Activated naive CD4-positive, alpha-beta T cell treated with anti-CD3 and anti-CD28 coated beads, Interleukin-2, amount 50 U/mL, for 72 hours (primary cell): ENCODE data around the gene TMEM123. TPM values are rescaled to one million over a fixed set of nuclear protein-coding genes. Genes with fewer than 3 reads are reported as not detected.
"Not testable (repeated sequence)": the region's sequence is repeated elsewhere in the genome, so short reads cannot be mapped to it uniquely, and the experiment has no call there.

Experiments
- ATAC-seq, 2 donors: fragments of 150-1000 bp; cut with Tn5 transposase; 2 replicates each; pipeline ENCODE4 v1.10.0; 2021; ENCODE audit warnings: mild to moderate bottlenecking in 2 of 2, moderate library complexity in 2 of 2
- DNase-seq, 2 donors: peaks; one replicate each; pipeline ENCODE4 v3.0.0; 2021 to 2022; ENCODE audit warnings: low spot score in 2 of 2
- H3K27ac Mint-ChIP-seq, 2 donors: one replicate each; pipeline ENCODE4 v1.8.0; 2022; ENCODE audit warnings: mild to moderate bottlenecking in 2 of 2, mixed read lengths in 2 of 2
- H3K36me3 Mint-ChIP-seq, 2 donors: one replicate each; pipeline ENCODE4 v1.8.0; 2022; ENCODE audit warnings: mixed read lengths in 2 of 2
- H3K9me3 Mint-ChIP-seq, 2 donors: one replicate each; pipeline ENCODE4 v1.8.0; 2022; ENCODE audit warnings: mixed read lengths in 2 of 2
- total RNA-seq, 2 donors: library from RNA; stranded (reverse); gene quantifications; one replicate each; pipeline ENCODE4 v1.2.3, GENCODE V29; 2022

The TMEM123 gene
- total RNA-seq, 2 donors from 2014 or later = 193 to 330 TPM

DNA sequence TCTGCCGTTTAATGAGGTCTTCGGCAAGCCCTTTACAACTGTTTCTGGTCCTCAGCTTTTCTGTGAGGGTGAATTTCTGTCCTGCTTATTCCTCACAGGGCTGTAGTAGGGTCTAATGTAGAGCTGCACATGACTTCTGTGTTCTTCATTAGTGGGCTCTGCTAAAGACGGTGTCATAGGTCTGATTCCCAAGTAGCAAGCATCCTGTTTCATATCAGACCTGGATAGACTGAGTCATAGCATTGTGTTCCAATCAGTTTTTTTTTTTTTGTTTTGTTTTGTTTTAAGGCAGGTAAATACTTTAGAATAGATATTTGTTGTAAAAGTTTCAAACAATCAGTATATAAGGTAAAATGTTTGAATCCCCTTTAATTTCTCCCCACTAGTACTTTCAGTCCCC, 70.2 kb downstream of the TMEM123 start:
- ATAC-seq = no peak
- H3K36me3 Mint-ChIP-seq = peaks cover 12 to 41% of the 10 kb centered on the region in 2 donors

DNA sequence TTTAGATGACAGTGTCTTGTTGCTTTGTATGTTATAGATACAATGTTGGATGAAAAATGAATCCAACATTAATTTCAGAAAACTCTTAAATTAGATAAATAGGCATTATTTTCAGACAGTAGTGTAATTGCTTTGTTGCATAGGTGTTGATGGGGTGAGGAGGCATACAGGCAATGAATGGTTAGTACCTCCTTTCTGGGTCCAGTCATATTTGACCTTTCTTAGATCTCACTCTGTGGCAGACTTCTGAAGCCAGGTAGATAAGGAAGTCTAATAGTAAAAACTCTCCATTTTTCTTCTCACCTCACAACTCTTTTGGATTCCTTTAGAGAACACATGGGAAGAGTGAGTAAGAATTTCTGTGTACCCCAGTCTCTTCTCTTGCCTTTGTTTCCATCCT, 73.7 kb downstream of the TMEM123 start:
- Mint-ChIP-seq H3K27ac (peak overlapping the region in 1 of 2 donors; percentile 25), H3K9me3 (no peaks in the 10 kb centered on the region), H3K36me3 (peaks cover 11 to 29% of the 10 kb centered on the region in 2 donors)
- DNase-seq = no peak
- peak; percentile 72 to 90 for ATAC-seq

More for the DNA sequence above, 70.2 kb downstream of the TMEM123 start:
- Mint-ChIP-seq H3K27ac (no peak overlapping the region), H3K9me3 (no peaks in the 10 kb centered on the region)
- no peak for DNase-seq

DNA sequence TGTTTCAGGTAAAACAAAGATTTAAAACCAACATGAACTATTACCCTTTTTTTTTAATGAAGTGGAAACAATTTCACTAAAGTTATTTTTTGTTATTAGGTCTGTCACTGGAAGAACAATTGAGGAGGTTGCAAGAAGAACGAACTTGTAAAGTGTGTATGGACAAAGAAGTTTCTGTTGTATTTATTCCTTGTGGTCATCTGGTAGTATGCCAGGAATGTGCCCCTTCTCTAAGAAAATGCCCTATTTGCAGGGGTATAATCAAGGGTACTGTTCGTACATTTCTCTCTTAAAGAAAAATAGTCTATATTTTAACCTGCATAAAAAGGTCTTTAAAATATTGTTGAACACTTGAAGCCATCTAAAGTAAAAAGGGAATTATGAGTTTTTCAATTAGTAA, 74.7 kb downstream of the TMEM123 start:
- H3K36me3 Mint-ChIP-seq = peaks cover 5 to 33% of the 10 kb centered on the region in 2 donors
- no peak for DNase-seq
- H3K9me3 Mint-ChIP-seq = no peaks in the 10 kb centered on the region
- no peak for ATAC-seq
- no peak overlapping the region for H3K27ac Mint-ChIP-seq

DNA sequence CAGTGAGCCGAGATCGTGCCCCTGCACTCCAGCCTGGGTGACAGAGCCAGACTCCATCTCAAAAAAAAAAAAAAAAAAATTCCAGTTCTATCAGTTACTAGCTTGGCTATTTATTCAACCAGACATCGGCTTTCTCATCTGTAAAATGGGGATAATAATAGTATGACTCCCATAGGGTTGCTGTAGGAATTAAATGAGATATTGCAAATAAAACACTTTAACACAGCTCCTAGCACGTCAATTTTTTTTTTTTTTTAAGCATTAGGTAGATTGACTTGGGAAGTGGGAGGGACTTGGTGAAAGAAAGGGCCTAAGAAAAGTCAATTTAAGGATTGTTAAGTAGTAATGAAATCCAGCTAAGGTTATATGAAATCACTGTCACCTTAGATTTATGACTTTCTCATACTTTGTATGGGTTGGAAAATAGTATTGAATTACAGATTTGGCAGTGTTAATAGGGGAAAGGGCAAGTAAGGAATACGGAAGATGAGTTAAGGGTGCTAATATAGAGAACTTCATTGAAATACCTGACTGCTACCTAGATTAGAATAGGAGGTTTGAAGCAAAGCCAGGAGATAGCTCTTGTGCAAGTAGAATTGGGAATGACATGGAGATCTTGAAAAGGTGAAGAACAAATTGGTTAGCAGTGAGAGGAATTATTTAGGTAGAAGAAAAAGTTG, 76.7 kb downstream of the TMEM123 start:
- no peaks in the 10 kb centered on the region for H3K9me3 Mint-ChIP-seq
- ATAC-seq (no peak), DNase-seq (no peak)
- no peak overlapping the region for H3K27ac Mint-ChIP-seq
- peaks cover 6 to 38% of the 10 kb centered on the region in 2 donors for H3K36me3 Mint-ChIP-seq

DNA sequence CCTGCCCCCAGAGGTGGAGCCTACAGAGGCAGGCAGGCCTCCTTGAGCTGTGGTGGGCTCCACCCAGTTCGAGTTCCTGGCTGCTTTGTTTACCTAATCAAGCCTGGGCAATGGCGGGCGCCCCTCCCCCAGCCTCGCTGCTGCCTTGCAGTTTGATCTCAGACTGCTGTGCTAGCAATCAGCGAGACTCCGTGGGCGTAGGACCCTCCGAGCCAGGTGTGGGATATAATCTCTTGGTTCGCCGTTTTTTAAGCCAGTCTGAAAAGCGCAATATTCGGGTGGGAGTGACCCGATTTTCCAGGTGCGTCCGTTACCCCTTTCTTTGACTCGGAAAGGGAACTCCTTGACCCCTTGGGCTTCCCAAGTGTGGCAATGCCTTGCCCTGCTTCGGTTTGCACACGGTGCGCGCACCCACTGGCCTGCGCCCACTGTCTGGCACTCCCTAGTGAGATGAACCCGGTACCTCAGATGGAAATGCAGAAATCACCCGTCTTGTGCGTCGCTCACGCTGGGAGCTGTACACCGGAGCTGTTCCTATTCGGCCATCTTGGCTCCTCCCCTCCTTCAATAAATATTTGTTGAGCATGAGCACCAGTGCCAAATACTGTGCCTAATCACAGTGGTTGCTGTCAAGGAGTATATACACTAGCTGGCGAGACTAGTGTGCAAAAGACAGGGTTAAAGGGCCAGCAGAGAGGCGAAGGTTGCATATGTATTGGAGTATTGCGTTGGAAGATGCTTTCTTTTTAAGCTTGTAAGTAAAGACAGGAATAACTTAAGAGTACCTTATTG, 77.7 kb downstream of the TMEM123 start:
- H3K36me3 Mint-ChIP-seq = peaks cover 5 to 30% of the 10 kb centered on the region in 2 donors
- not testable (repeated sequence) for ATAC-seq, H3K9me3 Mint-ChIP-seq

DNA sequence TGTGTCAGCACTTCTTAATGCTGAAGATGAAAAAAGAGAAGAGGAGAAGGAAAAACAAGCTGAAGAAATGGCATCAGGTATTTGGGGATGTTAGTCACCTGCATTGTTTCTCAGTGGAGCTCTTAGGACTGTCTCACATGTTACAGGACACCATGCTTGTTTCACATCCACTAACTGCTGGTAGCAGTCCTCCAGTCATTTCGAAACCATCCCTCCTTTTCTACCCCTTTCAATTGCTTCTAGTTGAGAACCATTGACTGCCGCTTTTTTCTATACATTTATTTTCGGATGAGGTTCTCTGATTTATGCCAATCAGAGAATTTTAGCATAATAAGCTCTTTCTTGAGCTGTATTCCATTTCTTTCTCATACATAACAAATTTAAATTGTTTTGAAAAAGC, 84.1 kb downstream of the TMEM123 start:
- Mint-ChIP-seq H3K27ac (peak overlapping the region in 1 of 2 donors; percentile 46), H3K9me3 (no peaks in the 10 kb centered on the region), H3K36me3 (peaks cover 19 to 32% of the 10 kb centered on the region in 2 donors)
- DNase-seq (no peak), ATAC-seq (peak; percentile 98 to 99)

More for the DNA sequence above, 77.7 kb downstream of the TMEM123 start:
- H3K27ac Mint-ChIP-seq, DNase-seq: not testable (repeated sequence)

DNA sequence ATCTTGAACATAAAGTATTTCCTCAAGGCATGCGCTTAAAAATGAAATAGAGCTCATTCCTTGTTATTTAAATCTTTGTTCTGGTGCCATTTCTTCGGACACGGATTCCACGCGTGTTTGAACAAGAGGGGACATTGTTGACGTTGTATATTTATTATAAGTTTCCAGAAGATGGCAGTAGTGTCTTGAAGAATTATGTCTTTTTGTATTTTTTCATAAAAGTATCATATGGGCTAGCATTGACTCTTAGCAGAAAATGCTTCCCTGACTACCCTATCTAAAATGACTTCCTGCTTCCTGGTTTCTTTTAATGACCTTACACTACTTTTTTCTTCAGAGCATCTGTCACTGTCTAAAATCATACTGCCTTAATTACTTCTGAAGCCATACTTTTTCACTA, 85.2 kb downstream of the TMEM123 start:
- DNase-seq (no peak), ATAC-seq (peak in 1 of 2 donors; percentile 36)
- peak overlapping the region in 1 of 2 donors; percentile 34 for H3K27ac Mint-ChIP-seq
- peaks cover 19 to 27% of the 10 kb centered on the region in 2 donors for H3K36me3 Mint-ChIP-seq
- no peaks in the 10 kb centered on the region for H3K9me3 Mint-ChIP-seq

DNA sequence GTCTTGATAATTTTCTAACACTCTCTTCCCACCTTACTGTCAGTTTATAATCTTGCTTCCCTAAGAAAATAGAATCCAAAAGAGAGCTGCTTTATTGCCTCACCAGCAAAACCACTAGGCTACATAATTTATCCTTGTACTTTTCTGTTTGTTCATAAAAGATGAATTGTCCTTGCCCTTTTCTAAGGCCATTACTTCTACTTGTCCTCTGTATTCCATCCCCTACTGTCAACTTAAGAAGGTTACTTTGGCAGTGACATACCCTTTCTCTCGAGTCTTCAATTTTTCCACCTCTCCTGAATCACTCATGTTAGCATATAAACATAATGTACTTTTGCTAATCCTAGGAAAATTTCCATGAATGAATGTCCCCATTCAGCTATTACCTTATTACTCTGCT, 87.6 kb downstream of the TMEM123 start:
- DNase-seq (no peak), ATAC-seq (no peak)
- Mint-ChIP-seq H3K36me3 (peaks cover 32 to 40% of the 10 kb centered on the region in 2 donors), H3K27ac (no peak overlapping the region), H3K9me3 (peaks cover 0 to 5% of the 10 kb centered on the region in 2 donors)

DNA sequence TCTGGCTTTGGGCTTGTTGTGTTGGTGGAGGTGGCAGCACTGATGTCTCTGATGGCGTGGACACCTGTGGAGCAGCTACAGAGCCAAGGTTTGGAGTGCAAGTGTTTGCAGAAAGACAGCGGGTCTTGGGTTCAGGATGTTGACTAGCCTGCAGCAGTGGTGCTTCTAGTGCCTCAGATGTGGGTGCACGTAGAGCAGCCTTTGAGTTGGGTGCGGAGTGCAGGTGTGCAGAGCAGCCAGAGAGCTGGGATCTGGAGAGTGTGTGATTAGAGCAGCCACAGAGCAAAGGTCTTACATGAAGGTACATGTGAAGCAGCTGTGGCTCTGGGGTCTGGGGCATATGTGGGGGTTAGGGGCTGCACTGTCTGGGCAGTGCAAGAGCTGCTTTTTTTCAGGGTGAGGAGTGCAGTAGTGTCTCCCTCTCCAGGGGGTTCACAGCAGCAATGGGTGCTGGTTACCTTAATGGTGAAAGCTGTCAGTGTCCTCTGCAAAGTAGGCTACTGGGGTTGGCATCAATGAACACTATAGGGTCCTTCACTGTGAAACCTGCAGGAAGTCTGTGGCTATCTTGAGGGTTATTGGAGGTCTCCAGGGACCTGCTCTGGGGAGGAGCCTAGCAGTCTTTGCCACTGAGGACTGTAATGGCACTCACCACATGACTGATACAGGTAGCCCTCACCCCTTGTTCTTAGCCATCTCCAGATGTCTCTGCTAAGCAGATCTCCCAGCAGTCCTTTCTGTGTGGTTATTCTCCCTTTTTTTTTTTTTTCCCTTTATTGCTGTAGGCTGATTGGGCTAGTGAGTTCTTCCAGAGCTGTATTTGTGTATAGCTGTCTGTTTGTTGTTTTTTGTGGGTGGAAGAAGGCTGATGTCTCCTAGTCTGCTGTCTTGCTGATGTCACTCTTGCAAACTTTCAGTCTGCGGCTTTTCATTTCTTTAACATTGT, 91.2 kb downstream of the TMEM123 start:
- peak overlapping the region; percentile 12 to 34 for H3K27ac Mint-ChIP-seq
- DNase-seq (no peak), ATAC-seq (peak; percentile 76 to 85)
- peaks cover 27 to 55% of the 10 kb centered on the region in 2 donors for H3K36me3 Mint-ChIP-seq
- peaks cover 0 to 17% of the 10 kb centered on the region in 2 donors for H3K9me3 Mint-ChIP-seq

DNA sequence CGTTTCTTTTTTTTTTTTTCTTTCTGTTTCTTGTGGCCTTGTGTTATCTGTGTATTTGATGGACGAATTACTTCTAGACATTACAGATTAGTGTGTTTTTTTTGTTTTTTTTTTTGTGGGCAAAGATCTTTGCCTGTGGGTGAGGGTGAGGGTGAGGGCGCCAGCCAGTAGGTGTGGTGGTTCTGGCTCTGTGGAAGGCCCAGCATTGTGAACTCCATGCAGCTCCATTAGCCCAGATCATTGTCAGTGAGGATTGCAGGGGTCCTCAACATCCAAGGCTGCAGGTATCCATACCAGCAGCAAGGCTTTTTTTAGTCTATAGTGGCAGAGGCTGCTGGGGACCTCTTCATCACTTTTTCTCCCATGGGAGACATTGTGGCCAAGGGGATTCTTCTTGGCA, 91.9 kb downstream of the TMEM123 start:
- DNase-seq = no peak
- Mint-ChIP-seq H3K9me3 (peaks cover 0 to 17% of the 10 kb centered on the region in 2 donors), H3K36me3 (peaks cover 29 to 55% of the 10 kb centered on the region in 2 donors), H3K27ac (peak overlapping the region; percentile 12 to 56)
- peak in 1 of 2 donors; percentile 13 for ATAC-seq

DNA sequence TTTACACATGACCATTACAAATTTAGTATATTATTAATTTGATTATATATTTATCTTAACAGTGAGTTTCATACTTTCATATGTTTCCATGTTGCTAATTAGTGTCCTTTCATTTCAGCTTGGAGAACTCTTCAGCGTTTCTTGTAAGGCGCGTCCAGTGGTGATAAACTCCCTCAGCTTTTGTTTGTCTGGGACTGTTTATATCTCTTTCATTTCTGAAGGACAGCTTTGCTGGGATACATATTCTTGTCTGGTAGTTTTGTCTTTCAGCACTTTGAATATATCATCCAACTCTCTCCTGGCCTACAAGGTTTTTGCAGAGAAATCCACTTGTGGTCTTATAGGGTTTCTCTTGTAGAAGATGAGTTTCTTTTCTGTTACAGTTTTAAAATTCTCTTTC, 93.2 kb downstream of the TMEM123 start:
- H3K36me3 Mint-ChIP-seq = peaks cover 38 to 68% of the 10 kb centered on the region in 2 donors

DNA sequence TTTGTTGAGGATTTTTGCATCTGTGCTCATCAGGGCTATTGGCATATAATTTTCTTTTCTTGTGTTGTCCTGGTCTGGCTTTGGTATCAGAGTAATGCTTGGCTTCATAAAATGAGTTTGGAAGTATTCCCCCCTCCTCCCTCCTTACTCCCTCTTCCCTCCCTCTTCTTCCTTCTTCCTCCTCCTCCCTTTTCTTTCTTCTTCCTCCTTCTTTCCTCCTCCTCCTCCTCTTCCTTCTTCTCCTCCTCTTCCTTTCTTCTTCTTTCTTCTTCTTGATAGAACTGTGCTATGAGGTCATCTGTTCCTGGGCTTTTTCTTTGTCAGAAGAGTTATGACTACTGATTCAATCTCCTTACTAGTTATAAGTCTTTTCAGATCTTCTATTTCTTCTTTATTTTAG, 95.4 kb downstream of the TMEM123 start:
- H3K36me3 Mint-ChIP-seq = peaks cover 43 to 83% of the 10 kb centered on the region in 2 donors
- H3K27ac Mint-ChIP-seq = peak overlapping the region in 1 of 2 donors; percentile 2
- ATAC-seq = no peak
- no peak for DNase-seq
- peaks cover 0 to 17% of the 10 kb centered on the region in 2 donors for H3K9me3 Mint-ChIP-seq

More for the DNA sequence above, 93.2 kb downstream of the TMEM123 start:
- no peak for DNase-seq
- Mint-ChIP-seq H3K9me3 (peaks cover 0 to 17% of the 10 kb centered on the region in 2 donors), H3K27ac (no peak overlapping the region)
- no peak for ATAC-seq

DNA sequence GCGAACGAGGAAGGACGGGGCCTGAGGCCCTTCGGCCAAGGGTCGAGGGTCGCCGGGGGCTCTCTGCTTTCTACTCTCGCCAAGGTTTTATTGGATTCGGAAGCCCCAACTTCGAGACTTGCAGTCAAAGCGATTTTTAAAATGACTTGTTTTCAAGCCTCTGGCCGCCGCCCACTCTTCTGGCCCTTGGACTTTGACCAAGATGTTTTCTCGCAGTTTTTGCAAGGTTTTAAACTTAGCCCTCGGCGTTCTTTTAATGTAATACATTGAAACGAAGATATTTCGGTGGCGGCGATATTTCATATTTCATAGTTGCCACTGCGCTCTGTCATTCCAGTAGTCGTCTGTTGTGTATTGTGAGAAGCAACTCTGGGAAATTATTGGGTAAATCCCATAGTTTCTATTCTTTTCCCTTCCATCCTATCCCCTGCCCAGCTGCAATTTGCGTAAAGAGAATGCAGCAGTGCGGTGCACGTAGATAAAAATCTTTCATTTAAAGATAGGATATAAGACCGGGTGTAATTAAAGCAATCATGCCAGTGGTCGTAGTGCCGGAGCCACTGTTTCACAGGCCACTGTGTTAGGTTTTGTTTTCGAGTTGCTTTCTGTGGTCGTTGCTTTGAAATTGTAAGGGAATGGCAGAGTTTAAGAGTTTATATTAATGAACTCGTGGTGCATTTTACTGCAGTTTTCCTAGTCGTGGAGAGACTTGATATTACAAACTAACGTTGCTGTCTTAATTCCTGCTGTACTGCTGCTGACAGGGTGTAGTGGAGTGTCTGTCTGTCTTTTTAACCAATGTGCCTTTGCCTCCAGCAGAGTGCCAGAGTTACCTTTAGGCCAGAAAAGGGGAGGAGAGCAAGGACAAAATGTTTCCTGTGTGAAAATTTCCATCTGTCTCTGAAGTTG, 104.8 kb downstream of the TMEM123 start:
- H3K27ac Mint-ChIP-seq = peak overlapping the region; percentile 96 to 98
- H3K9me3 Mint-ChIP-seq = no peaks in the 10 kb centered on the region
- H3K36me3 Mint-ChIP-seq = peaks cover 18 to 40% of the 10 kb centered on the region in 2 donors
- ATAC-seq (peak in 1 of 2 donors; percentile 17), DNase-seq (peak in 1 of 2 donors; percentile 14)

DNA sequence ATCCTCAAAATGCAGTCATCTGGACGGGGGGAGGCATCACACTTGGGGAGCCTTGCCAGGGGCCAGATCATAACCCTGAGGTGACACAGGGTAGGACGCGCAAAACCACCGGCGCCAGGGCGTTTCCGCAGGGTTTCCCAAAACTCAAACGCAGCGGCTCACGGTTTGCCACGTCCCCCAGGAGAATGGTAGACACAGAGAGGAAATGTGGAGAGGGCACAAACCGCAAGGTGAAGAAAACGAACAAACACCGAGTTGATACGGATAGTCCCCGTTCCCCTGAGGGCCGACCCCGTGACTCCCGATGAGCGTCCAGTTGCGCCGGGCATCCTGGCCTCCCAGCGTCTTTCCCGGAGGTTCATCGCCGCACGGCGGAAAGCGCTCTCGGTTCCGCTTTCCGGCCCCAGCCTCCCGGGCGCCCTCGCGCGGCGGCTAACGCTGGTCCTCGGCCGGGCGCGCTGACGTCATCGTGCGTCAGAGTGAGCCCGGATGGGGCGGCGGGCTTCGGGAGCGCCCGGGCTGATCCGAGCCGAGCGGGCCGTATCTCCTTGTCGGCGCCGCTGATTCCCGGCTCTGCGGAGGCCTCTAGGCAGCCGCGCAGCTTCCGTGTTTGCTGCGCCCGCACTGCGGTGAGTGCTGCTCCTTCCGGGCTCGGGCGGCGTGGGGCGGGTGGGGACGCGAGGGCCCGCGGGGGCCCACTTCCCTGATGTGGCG, 105.7 kb downstream of the TMEM123 start, which contains the start of gene BIRC2:
Gene BIRC2 (plus strand): TSS at position 467 of the 714 bp plus-strand sequence. CDS start 2,641 bp downstream, outside the sequence.
- ATAC-seq (peak; percentile 80 to 90), DNase-seq (peak; percentile 93 to 99)
- H3K36me3 Mint-ChIP-seq = peaks cover 15 to 37% of the 10 kb centered on the region in 2 donors
- H3K27ac Mint-ChIP-seq = peak within 1 kb of the TSS; percentile 96 to 99
- no peaks in the 10 kb centered on the region for H3K9me3 Mint-ChIP-seq

DNA sequence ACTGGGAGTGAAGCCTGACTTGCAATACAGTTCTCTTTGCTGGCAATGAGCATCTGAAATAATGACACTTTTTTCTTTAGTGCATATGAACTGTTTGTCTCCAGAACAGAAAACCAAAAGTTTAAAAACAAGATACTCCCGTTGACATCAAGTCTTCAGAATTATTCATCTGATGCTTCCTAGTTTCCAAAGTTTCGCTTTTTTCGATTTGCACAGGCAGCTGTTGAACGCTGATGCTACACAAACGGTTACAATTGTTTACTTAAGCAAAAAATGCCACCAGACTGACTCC, 106.2 kb downstream of the TMEM123 start:
- ATAC-seq = peak in 1 of 2 donors; percentile 0
- Mint-ChIP-seq H3K36me3 (peaks cover 13 to 33% of the 10 kb centered on the region in 2 donors), H3K27ac (peak overlapping the region; percentile 96 to 99), H3K9me3 (no peaks in the 10 kb centered on the region)
- no peak for DNase-seq
